Endothelial cell of umbilical vein (primary cell): ENCODE results near the gene PSIP1. TPM values are rescaled to one million over a fixed set of nuclear protein-coding genes. Genes with fewer than 3 reads are reported as not detected.
A peak's percentile ranks its signal among the peaks of the same experiment; 100 is the strongest.

ENCODE experiments used
- BruUV-seq: library from RNA; stranded (reverse); fragments of 400-500 nt; replicated peaks from 2 replicates; lab custom pipeline; 2021; lab: Mats Ljungman, UMichigan
- CTCF ChIA-PET: fragments of 300-600, 350-600 bp; sonication (Branson Sonifier 250); formaldehyde crosslinking; loops from one replicate; lab custom pipeline; 2021; ENCODE audit warnings: antibody characterized with exemption, inconsistent platforms; lab: Charles Lee
- POLR2A ChIA-PET: fragments of 300-600, 350-600 bp; sonication (Branson Sonifier 250); formaldehyde crosslinking; loops from one replicate; lab custom pipeline; 2021; ENCODE audit warnings: antibody characterized with exemption, inconsistent platforms; lab: Charles Lee
- DNase-seq: peaks from one replicate; pipeline ENCODE4 v3.0.0-alpha.2; 2011; ENCODE audit warnings: low read depth, low spot score
- FAIRE-seq: peaks from 2 replicates; lab custom pipeline; 2011; peaks lifted over from hg19 to GRCh38; lab: Jason Lieb, UNC
- H2AFZ ChIP-seq: 2 replicates; pipeline ENCODE4 v1.6.0; 2012; ENCODE audit warnings: low read depth, low read length, control low read depth, inconsistent platforms
- H3K27ac ChIP-seq: 2 replicates; pipeline ENCODE4 v1.5.1; 2011; ENCODE audit warnings: low read depth, mild to moderate bottlenecking, control low read depth, low read length, moderate library complexity; ENCODE audit not compliant: insufficient read depth
- H3K27me3 ChIP-seq, 2 experiments: 2 replicates each; pipeline versions ENCODE4 v1.6.0 to v1.6.1; 2011; ENCODE audit warnings: low read length in 2 of 2, mixed read lengths in 1 of 2; ENCODE audit not compliant: control insufficient read depth in 2 of 2, insufficient read depth in 2 of 2
- H3K36me3 ChIP-seq, 2 experiments: 2 replicates in 1 of 2; 3 replicates in 1 of 2; pipeline ENCODE4 v1.5.1; 2011; ENCODE audit warnings: low read length in 2 of 2, mild to moderate bottlenecking in 1 of 2, moderate library complexity in 1 of 2; ENCODE audit not compliant: control insufficient read depth in 2 of 2, insufficient read depth in 2 of 2; ENCODE audit errors: extremely low read depth in 1 of 2
- H3K4me1 ChIP-seq: 3 replicates; pipeline ENCODE4 v1.5.1; 2011; ENCODE audit warnings: mild to moderate bottlenecking, low read length; ENCODE audit not compliant: control insufficient read depth, insufficient read depth; ENCODE audit errors: extremely low read depth
- H3K4me2 ChIP-seq: 2 replicates; pipeline ENCODE4 v1.6.1; 2011; ENCODE audit warnings: low read length, control low read depth, mixed read lengths; ENCODE audit not compliant: insufficient read depth
- H3K4me3 ChIP-seq, 3 experiments: fragments of 200-600 bp in 1 of 3; sonication (generic), shearing (Covaris generic) in 1 of 3; replicated peaks in 1 of 3; 2 replicates each; pipeline ENCODE4 v1.5.1; 2011 to 2016; ENCODE audit warnings: control low read depth in 3 of 3, low read length in 3 of 3, mild to moderate bottlenecking in 2 of 3, inconsistent platforms in 1 of 3, low read depth in 1 of 3, moderate library complexity in 1 of 3; ENCODE audit not compliant: insufficient read depth in 1 of 3
- H3K79me2 ChIP-seq: 2 replicates; pipeline ENCODE4 v1.6.0; 2012; ENCODE audit warnings: low read length, inconsistent platforms; ENCODE audit not compliant: control insufficient read depth, insufficient read depth
- H3K9ac ChIP-seq: replicated peaks from 2 replicates; pipeline ENCODE3; 2011; ENCODE audit warnings: low read length, control low read depth; ENCODE audit not compliant: insufficient read depth; ENCODE audit errors: extremely low read depth
- H3K9me1 ChIP-seq: replicated peaks from 3 replicates; pipeline ENCODE4 v1.6.0; 2011; ENCODE audit warnings: mild to moderate bottlenecking, low read length; ENCODE audit not compliant: control insufficient read depth, insufficient read depth; ENCODE audit errors: extremely low read depth
- H3K9me3 ChIP-seq: replicated peaks from 2 replicates; pipeline ENCODE4 v1.5.1; 2012; ENCODE audit warnings: low read length, inconsistent platforms; ENCODE audit not compliant: control insufficient read depth, insufficient read depth
- H4K20me1 ChIP-seq: replicated peaks from 2 replicates; pipeline ENCODE3; 2011; ENCODE audit warnings: mild to moderate bottlenecking, low read length; ENCODE audit not compliant: control insufficient read depth, insufficient read depth; ENCODE audit errors: extremely low read depth
- CTCF ChIP-seq, 2 donors: IDR thresholded peaks; 1 replicate in 1 of 2; 2 replicates in 1 of 2; pipeline ENCODE4 v1.5.1; 2011; ENCODE audit warnings: low read length in 2 of 2, mild to moderate bottlenecking in 2 of 2, moderate library complexity in 2 of 2, control low read depth in 1 of 2, inconsistent platforms in 1 of 2, low read depth in 1 of 2; ENCODE audit not compliant: insufficient read depth in 1 of 2; ENCODE audit errors: extremely low read depth in 1 of 2
- EZH2 ChIP-seq: IDR thresholded peaks from 2 replicates; pipeline ENCODE4 v1.6.1; 2012; ENCODE audit warnings: borderline replicate concordance, low read depth, mild to moderate bottlenecking, moderate library complexity, low read length, inconsistent platforms; ENCODE audit not compliant: severe bottlenecking
- FOS ChIP-seq: IDR thresholded peaks from 2 replicates; pipeline ENCODE4 v1.6.1; 2011; ENCODE audit warnings: mild to moderate bottlenecking, low read length, moderate library complexity, borderline replicate concordance; ENCODE audit not compliant: insufficient read depth
- GATA2 ChIP-seq: IDR thresholded peaks from 2 replicates; pipeline ENCODE4 v1.7.0; 2011; ENCODE audit warnings: low read depth, mild to moderate bottlenecking, moderate library complexity, mixed read lengths, low read length; ENCODE audit not compliant: insufficient read length, insufficient read depth
- JUN ChIP-seq: IDR thresholded peaks from 2 replicates; pipeline ENCODE4 v1.6.1; 2011; ENCODE audit warnings: borderline replicate concordance, low read depth; ENCODE audit not compliant: insufficient read length, insufficient read depth
- MAX ChIP-seq: IDR thresholded peaks from 2 replicates; pipeline ENCODE4 v1.6.1; 2011; ENCODE audit not compliant: insufficient read depth, insufficient read length
- MYC ChIP-seq: IDR thresholded peaks from one replicate; pipeline ENCODE4 v1.6.1; 2011; ENCODE audit warnings: mild to moderate bottlenecking, low read depth, low read length
- POLR2A ChIP-seq: IDR thresholded peaks from 2 replicates; pipeline ENCODE4 v1.6.1; 2012; ENCODE audit warnings: low read depth, mild to moderate bottlenecking, control low read depth, low read length
- POLR2AphosphoS5 ChIP-seq: IDR thresholded peaks from 2 replicates; pipeline ENCODE4 v1.6.1; 2012; ENCODE audit warnings: low read depth, mild to moderate bottlenecking, control low read depth, low read length, moderate library complexity; ENCODE audit not compliant: insufficient read depth
- dilution Hi-C: fragments of 300-500 bp; cut with MboI; formaldehyde crosslinking; loops from one replicate; pipeline ENCODE4 v1.15.0; 2019; ENCODE audit warnings: low sequenced_read_pairs; ENCODE audit not compliant: extremely low pct_ligation_motif_present
- intact Hi-C: fragments of 100-400 bp; cut with micrococcal nuclease; formaldehyde crosslinking; loops from one replicate; pipeline ENCODE4 v1.10.0; 2022
- polyA plus RNA-seq, 4 experiments: library from polyadenylated mRNA; depleted of rRNA in 3 of 4; stranded (reverse) in 3 of 4; unstranded in 1 of 4; fragments of >200 nt; gene quantifications; 2 replicates each; pipeline versions ENCODE4 v1.2.1 to v1.2.3, GENCODE V29; 2011 to 2012; ENCODE audit warnings: missing spikeins in 1 of 4
- small RNA-seq: library from RNA; depleted of rRNA; stranded (forward); fragments of <200 nt; gene quantifications from one replicate; pipeline ENCODE3, GENCODE V24; 2012; ENCODE audit warnings: low replicate concordance, low read depth; ENCODE audit not compliant: insufficient read depth, insufficient read length
- total RNA-seq: library from RNA; stranded (reverse); gene quantifications from 2 replicates; pipeline ENCODE4 v1.2.3, GENCODE V29; 2021

The PSIP1 gene
- total and polyA plus RNA-seq, 2 donors (not counting 3 experiments of a cell fraction or from before 2014, with no cell fraction given), result 12.9 to 76.7 TPM

- H3K9me3 ChIP-seq, result no peaks in the 10 kb centered on the region
- ChIA-PET CTCF (interaction anchor here (1.0 to 2.1 kb wide), 3 partner anchors 139 to 205 kb away, joined by 4 to 13 read pairs (median 6); no protein-coding TSS in a partner anchor), POLR2A (no interaction called here)
- dilution Hi-C loops (no loop called here), intact Hi-C loops (loop anchor here (1.0 kb wide), 2 partner anchors 139 to 206 kb away; no protein-coding TSS in a partner anchor)
- H3K79me2 ChIP-seq, result no peaks in the 10 kb centered on the region
- DNase-seq, result peak; percentile 43
- FAIRE-seq, result no peak
- BruUV-seq, result no TSS peak
- TF ChIP-seq GATA2 (no peak), MYC (no peak), POLR2A (no peak), MAX (no peak), CTCF (IDR thresholded peaks at IDR 0.05; ENCODE audit: extremely low read depth in 1 of 2, insufficient read depth in 1 of 2, low read depth in 1 of 2, low read length in 2 of 2) (no peak), FOS (no peak), POLR2AphosphoS5 (no peak), EZH2 (no peak), JUN (no peak)
- H3K36me3 ChIP-seq, result no peaks in the 10 kb centered on the region
- no peak overlapping the region for H2AFZ ChIP-seq
- H3K9ac ChIP-seq, result no peak overlapping the region
- no peaks in the 10 kb centered on the region for H3K27me3 ChIP-seq
- H3K4me3 ChIP-seq, result no peak overlapping the region
- H3K27ac ChIP-seq, result no peak overlapping the region
- no peaks in the 10 kb centered on the region for H3K9me1 ChIP-seq
- H3K4me2 ChIP-seq, result no peak overlapping the region
- H4K20me1 ChIP-seq, result no peaks in the 10 kb centered on the region
- peaks cover under 1% of the 10 kb centered on the region for H3K4me1 ChIP-seq
These were observed 93.9 kb downstream of the PSIP1 start for GRCh38 chr9:15416880-15417279.

Small RNAs within 50 kb of the gene (small RNA-seq; reads per million reads assigned to genes)
- gene AL513423.1 (not detected), gene RN7SL98P (not detected), gene RNU6-246P (not detected), gene RNU6-319P (not detected)

Other genes starting within 250 kb of the PSIP1 start
- gene TTC39B, start 203.8 kb downstream of the PSIP1 start, total RNA-seq, result 5.4 and 6.8 TPM in 2 replicates
- gene TTC39B, start 203.8 kb downstream of the PSIP1 start, polyA plus RNA-seq, result 0.64 and 1.0 TPM in 2 replicates
- gene SNAPC3, start 88.1 kb downstream of the PSIP1 start, total RNA-seq, result 30.9 and 32.6 TPM in 2 replicates
- 11.9 and 15.2 TPM in 2 replicates for gene SNAPC3, start 88.1 kb downstream of the PSIP1 start, polyA plus RNA-seq
- gene CCDC171, start 42.1 kb upstream of the PSIP1 start, total RNA-seq, result 1.4 and 1.6 TPM in 2 replicates
- gene CCDC171, start 42.1 kb upstream of the PSIP1 start, polyA plus RNA-seq, result 0.19 and 0.58 TPM in 2 replicates